ENCODE data around the gene TRMT10A.
"Not testable (repeated sequence)": the region's sequence is repeated elsewhere in the genome, so short reads cannot be mapped to it uniquely, and the experiment has no call there.

Gene TRMT10A

GRCh38 chr4:99564921-99565320, 1.1 kb upstream of the TRMT10A start:
- DNase-seq (ENCODE audit: low read depth in 1 of 2, low spot score in 1 of 2) = no peak

- no peak for DNase-seq (ENCODE audit: low read depth in 1 of 2, low spot score in 1 of 2)
Observed at GRCh38 chr4:99552872-99553271, 11.0 kb downstream of the TRMT10A start.

GRCh38 chr4:99540277-99540939, 23.4 kb downstream of the TRMT10A start:
- no peak for DNase-seq (ENCODE audit: low read depth in 1 of 2, low spot score in 1 of 2)

DNA sequence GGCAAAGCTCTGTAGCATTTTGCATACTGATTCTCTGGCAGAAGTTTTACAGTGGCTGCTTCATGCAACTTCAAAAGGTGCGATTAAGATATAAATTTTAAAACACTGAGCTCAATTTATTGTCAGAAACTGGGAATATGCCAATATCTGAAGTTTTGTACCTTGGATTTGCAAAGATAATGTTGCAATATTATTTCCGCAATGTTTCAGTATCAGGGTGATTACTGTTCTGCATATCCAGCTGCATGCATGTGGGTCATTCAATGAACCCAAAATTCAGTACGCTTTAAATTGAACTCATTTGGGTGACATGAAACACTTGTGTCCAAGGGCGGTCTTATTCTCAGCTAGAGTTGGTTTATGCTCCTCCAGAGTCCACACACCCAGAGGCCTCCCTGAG, 26.2 kb downstream of the TRMT10A start:
- no peak for DNase-seq (ENCODE audit: low read depth in 1 of 2, low spot score in 1 of 2)

DNA sequence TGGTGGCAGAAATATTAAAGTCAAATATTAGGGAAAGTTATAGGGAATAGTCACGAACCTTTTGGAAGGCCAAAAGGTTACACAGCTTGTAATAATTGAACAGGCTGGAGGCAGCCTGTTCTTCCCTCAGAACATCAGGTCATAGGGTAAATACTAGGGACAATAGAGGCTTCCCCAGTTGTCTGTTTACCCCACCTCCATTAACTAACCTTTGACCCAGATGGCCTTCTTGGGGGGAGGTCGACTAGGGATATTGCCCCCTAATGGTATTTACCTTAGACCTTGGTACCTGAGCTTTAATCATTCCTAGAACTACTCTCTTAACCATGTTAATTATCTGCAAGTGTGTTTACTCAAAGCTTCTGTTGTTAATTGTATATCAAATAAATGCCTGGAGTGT, 27.0 kb downstream of the TRMT10A start:
- DNase-seq (ENCODE audit: low read depth in 1 of 2, low spot score in 1 of 2) = no peak

DNA sequence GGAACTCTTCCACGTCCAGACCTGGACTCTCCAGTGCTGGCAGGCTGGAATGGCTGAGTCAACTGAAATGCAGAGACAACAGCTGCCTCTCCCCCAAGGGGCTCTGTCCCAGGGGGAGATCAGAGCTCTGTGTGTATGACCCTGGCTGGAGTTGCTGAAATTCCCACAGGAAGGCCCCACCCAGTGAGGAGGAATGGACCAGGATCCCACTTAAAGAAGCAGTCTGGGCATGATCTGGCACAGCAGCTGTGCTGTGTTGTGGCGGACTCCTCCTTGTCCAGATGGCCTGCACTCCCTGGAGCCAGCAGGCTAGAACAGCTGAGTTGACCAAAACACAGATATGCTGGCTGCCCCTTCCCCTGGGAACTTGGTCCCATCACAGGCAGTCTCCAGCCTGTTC, 27.6 kb downstream of the TRMT10A start:
- no peak for DNase-seq (ENCODE audit: low read depth in 1 of 2, low spot score in 1 of 2)

- DNase-seq (ENCODE audit: low read depth in 1 of 2, low spot score in 1 of 2) = not testable (repeated sequence)
Observed at GRCh38 chr4:99534699-99535098, 29.1 kb downstream of the TRMT10A start.

- no peak for DNase-seq (ENCODE audit: low read depth in 1 of 2, low spot score in 1 of 2)
Observed at GRCh38 chr4:99529956-99530355, 33.9 kb downstream of the TRMT10A start.

DNA sequence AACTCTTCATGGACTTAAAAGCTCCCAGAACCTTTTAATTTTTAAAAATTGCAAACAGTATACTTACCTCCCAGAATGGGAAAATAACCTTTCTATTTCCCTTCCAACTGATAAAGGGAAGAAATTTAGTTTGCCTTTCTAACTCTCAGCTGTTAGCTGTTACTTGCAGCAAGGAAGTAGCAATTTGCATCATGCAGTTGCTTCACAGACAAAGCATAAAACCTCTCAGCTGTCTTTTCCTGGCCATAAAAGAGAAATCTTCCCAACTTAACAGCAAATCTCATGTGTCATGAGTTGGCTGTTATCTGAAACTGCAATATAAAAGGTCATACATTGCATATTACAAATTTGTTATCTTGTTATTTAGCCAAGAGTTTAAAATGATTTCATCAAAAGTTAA, 34.6 kb downstream of the TRMT10A start:
- DNase-seq (ENCODE audit: low read depth in 1 of 2, low spot score in 1 of 2) = no peak

- no peak for DNase-seq (ENCODE audit: low read depth in 1 of 2, low spot score in 1 of 2)
Observed at GRCh38 chr4:99518601-99519295, 45.1 kb downstream of the TRMT10A start.

GRCh38 chr4:99510721-99511120, 53.1 kb downstream of the TRMT10A start, which contains the start of gene C4orf17:
TSS of gene C4orf17 (plus strand) at chr4:99511021. CDS start at chr4:99513082, 2,061 bp downstream.
- DNase-seq (ENCODE audit: low read depth in 1 of 2, low spot score in 1 of 2) = no peak

DNA sequence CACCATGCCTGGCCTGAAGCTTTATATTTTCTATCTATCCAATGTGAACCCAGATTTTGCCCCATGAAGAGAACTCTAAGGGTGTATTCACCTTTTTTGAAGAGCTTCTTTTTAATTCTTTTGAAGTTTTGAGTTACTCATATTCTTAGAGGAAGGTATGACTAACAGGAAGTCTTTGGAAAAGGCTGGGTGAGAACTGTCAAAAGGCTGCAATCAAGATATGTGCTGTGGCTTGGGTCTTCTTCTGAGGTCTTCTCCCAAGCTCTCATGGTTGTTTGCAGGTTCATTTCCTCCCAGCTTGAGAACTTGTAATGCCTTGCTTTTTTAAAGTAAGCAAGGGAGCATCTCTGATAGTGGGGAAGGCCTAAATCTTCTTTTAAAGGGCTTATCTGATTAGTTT, 56.1 kb downstream of the TRMT10A start:
- DNase-seq (ENCODE audit: low read depth in 1 of 2, low spot score in 1 of 2) = no peak

DNA sequence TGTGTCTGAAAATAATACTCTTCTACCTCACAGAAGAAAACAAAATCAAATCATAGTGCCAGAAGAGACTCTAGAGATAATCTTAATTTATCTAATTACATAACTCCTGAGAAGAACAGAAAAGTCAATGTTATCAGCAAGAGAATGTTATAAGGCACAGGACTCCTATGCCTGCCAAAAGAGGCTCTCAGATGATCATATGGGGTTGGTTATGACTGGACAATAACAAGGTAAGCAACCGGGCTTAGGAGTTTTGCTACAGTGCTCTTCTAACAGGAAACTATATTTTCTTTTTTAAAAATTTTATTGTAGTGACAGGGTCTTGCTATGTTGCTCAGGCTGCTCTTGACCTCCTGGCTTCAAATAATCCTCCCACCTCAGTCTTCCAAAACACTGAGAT, 56.5 kb downstream of the TRMT10A start:
- no peak for DNase-seq (ENCODE audit: low read depth in 1 of 2, low spot score in 1 of 2)

DNA sequence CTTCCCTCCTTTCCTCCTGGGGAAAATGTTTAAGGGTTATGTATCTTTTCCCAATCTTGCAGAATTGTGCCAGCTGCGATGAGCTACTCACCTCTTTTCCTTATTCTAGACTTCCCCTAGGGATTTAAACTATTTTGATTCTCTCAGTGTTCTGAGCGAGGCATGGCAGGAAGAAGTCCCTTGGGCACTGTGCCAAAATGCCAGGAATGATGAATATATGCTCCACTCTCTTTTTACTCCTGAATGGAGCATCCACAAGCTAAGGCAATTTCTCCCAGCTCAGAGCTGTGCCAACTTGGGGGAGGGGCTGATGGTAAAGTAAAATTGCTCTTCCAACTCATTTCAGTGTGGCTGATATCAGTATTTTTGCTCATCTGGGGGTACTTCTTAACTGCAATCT, 57.1 kb downstream of the TRMT10A start:
- no peak for DNase-seq (ENCODE audit: low read depth in 1 of 2, low spot score in 1 of 2)

DNA sequence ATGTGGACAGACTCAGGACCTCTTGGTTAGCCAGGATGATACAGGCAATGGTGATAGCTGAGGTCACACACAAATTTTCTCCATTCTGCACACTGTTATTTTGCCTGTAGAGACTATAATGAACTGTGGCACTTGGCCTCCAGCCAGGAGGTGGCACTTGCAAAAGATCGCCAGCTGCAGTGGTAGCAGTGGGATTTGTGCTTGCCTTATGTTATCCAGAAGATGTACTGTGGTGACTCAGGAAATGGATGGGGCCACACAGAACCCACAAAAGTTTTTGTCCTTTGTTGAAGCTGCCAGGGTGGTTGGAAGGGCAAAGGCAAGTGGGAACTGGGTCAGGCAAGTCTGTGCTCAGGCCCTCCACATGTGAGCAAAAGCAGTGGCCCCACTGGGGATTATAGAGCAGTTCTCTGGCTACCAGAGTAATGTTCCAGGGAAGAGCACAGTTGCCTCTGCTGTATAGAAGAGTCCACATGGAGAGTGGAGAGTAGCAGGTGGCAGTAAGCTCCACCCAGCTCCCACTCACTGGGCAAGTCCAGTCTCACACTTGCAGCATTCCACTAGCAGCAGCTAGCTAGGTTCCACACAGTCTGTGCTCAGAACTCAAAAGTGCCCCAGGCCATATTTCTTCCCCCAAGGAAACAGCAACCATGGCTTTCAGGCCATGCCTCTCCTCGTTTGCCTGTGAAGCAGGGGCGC, 58.9 kb downstream of the TRMT10A start:
- no peak for DNase-seq (ENCODE audit: low read depth in 1 of 2, low spot score in 1 of 2)
